ENCODE measurements around the gene ATP11A. TPM values are rescaled to one million over a fixed set of nuclear protein-coding genes. Genes with fewer than 3 reads are reported as not detected.

ATP11A gene
- total RNA-seq, 2 donors from 2014 or later = 122 to 140 TPM

DNA sequence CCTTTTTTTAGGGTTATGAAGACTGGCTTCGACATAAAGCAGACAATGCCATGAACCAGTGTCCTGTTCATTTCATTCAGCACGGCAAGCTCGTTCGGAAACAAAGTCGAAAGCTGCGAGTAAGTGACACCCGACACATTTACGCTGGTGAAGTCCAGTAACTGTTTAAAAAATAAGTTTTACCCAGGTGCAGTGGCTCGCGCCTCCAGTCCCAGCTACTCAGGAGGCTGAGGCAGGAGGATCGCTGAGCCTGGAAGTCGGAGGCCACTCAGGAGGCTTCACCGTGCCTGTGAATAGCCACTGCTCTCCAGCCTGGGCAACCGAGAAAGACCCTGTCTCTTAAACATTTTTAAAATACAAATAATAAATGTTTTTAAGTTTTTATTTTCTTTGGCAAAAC is 120.8 kb downstream of the ATP11A start:
- WGBS, 2 experiments (ENCODE audit: insufficient coverage in 1 of 2, insufficient read length in 1 of 2) = 92 to 93% methylated on average over 12 to 14 of the region's 14 CpGs
- Histone ChIP-seq H3K27me3 (ENCODE audit: control insufficient read depth, insufficient read depth, low read length, poor library complexity, severe bottlenecking) (no peaks in the 10 kb centered on the region), H3K9ac (ENCODE audit: extremely low read depth, low read length, poor library complexity, severe bottlenecking) (no peak overlapping the region), H3K9me3 (ENCODE audit: control insufficient read depth, low read length) (peaks cover 12% of the 10 kb centered on the region), H3K36me3 (ENCODE audit: control insufficient read depth, insufficient read depth, low read length) (peaks cover 75% of the 10 kb centered on the region), H3K4me3 (ENCODE audit: low read length) (no peak overlapping the region), H3K4me1 (ENCODE audit: control insufficient read depth, insufficient read depth, low read length) (no peaks in the 10 kb centered on the region), H3K27ac (ENCODE audit: low read depth, low read length) (no peak overlapping the region)
- DNase-seq = no peak
- Mint-ChIP-seq H3K27me3 (ENCODE audit: insufficient read depth) (no peaks in the 10 kb centered on the region), H3K9me3 (peaks cover 6% of the 10 kb centered on the region), H3K36me3 (ENCODE audit: low read depth) (peaks cover 79% of the 10 kb centered on the region), H3K4me1 (no peaks in the 10 kb centered on the region), H3K27ac (no peak overlapping the region), H3K4me3 (no peak overlapping the region)
- TF ChIP-seq, protein P1, sequence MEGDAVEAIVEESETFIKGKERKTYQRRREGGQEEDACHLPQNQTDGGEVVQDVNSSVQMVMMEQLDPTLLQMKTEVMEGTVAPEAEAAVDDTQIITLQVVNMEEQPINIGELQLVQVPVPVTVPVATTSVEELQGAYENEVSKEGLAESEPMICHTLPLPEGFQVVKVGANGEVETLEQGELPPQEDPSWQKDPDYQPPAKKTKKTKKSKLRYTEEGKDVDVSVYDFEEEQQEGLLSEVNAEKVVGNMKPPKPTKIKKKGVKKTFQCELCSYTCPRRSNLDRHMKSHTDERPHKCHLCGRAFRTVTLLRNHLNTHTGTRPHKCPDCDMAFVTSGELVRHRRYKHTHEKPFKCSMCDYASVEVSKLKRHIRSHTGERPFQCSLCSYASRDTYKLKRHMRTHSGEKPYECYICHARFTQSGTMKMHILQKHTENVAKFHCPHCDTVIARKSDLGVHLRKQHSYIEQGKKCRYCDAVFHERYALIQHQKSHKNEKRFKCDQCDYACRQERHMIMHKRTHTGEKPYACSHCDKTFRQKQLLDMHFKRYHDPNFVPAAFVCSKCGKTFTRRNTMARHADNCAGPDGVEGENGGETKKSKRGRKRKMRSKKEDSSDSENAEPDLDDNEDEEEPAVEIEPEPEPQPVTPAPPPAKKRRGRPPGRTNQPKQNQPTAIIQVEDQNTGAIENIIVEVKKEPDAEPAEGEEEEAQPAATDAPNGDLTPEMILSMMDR (conservative IDR thresholded peaks at IDR 0.05) = no peak

DNA sequence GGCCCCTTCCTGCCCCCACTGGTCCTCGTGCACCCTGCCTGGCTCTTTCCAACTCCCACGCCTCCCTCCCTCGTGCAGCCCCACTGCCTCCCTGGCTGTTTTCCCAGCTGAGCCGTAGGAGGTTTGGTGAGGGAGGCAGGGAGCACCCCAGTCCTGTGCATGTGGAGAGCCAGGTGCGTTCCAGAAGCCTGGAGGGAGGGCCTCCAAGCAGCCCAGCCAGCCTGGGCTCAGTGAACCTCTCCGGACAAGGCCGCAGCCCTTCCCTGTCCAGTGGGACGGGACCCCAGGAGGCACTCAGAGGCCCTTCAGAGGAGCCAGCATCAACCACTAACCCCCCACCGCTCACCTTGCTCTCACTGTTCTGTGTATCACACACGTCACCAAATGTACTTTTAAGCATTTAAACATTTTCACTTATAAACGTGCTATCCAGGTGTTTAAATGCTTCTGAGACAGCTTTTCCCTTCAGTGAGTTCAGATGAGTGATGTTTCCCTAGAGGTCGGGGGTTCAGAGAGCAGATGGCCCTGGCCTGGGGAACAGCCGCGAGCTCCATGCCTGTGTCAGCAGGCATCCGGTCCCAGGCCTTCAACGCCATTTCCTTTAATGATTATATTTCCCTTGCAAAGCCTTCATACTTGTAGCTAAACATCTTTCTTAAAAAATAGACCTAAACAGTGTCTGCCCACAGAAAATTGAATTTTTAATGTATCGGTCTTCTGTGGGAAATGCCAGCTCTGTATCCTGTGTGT is 122.6 kb downstream of the ATP11A start:
- no peaks in the 10 kb centered on the region for H3K27me3 ChIP-seq (ENCODE audit: control insufficient read depth, insufficient read depth, low read length, poor library complexity, severe bottlenecking)
- Mint-ChIP-seq H3K27me3 (ENCODE audit: insufficient read depth) (no peaks in the 10 kb centered on the region), H3K9me3 (peaks cover 10% of the 10 kb centered on the region), H3K4me3 (no peak overlapping the region), H3K4me1 (no peaks in the 10 kb centered on the region), H3K36me3 (ENCODE audit: low read depth) (peaks cover 80% of the 10 kb centered on the region), H3K27ac (no peak overlapping the region)
- 93 to 96% methylated on average over 14 to 17 of the region's 17 CpGs for WGBS, 2 experiments (ENCODE audit: insufficient coverage in 1 of 2, insufficient read length in 1 of 2)
- TF ChIP-seq, protein P1 (conservative IDR thresholded peaks at IDR 0.05) = no peak
- H3K4me3 ChIP-seq (ENCODE audit: low read length) = no peak overlapping the region
- H3K9me3 ChIP-seq (ENCODE audit: control insufficient read depth, low read length) = peaks cover 24% of the 10 kb centered on the region
- peaks cover 75% of the 10 kb centered on the region for H3K36me3 ChIP-seq (ENCODE audit: control insufficient read depth, insufficient read depth, low read length)
- no peak for DNase-seq
- H3K27ac ChIP-seq (ENCODE audit: low read depth, low read length) = no peak overlapping the region
- no peak overlapping the region for H3K9ac ChIP-seq (ENCODE audit: extremely low read depth, low read length, poor library complexity, severe bottlenecking)
- H3K4me1 ChIP-seq (ENCODE audit: control insufficient read depth, insufficient read depth, low read length) = no peaks in the 10 kb centered on the region

DNA sequence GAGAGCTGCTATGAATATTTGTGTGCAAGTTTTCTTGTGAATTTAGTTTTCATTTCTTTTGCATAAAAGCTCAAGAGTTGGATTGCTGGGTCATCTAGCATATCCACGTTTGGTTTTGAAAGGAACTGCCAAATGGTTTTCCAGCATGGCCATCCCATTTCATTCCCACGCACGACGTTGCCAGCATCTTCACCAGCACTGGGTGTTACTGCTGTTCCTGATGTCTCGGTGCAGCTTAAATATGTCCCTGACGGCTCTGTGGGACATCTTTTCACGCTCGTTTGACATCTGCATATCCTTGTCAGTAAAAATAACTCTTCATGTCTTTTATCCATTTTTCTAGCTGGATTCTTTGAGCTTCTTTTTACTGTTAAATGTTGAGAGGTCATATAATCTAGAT is 123.7 kb downstream of the ATP11A start:
- H3K9ac ChIP-seq (ENCODE audit: extremely low read depth, low read length, poor library complexity, severe bottlenecking) = no peak overlapping the region
- peaks cover 86% of the 10 kb centered on the region for H3K36me3 Mint-ChIP-seq (ENCODE audit: low read depth)
- 83 to 92% methylated on average over 8 of the region's 8 CpGs for WGBS, 2 experiments (ENCODE audit: insufficient coverage in 1 of 2, insufficient read length in 1 of 2)
- no peaks in the 10 kb centered on the region for H3K4me1 ChIP-seq (ENCODE audit: control insufficient read depth, insufficient read depth, low read length)
- peaks cover 20% of the 10 kb centered on the region for H3K9me3 Mint-ChIP-seq
- DNase-seq = no peak
- no peaks in the 10 kb centered on the region for H3K4me1 Mint-ChIP-seq
- no peak overlapping the region for H3K27ac ChIP-seq (ENCODE audit: low read depth, low read length)
- H3K36me3 ChIP-seq (ENCODE audit: control insufficient read depth, insufficient read depth, low read length) = peaks cover 84% of the 10 kb centered on the region
- TF ChIP-seq, protein P1 (conservative IDR thresholded peaks at IDR 0.05) = no peak
- H3K27me3 Mint-ChIP-seq (ENCODE audit: insufficient read depth) = no peaks in the 10 kb centered on the region
- no peak overlapping the region for H3K4me3 ChIP-seq (ENCODE audit: low read length)
- no peaks in the 10 kb centered on the region for H3K27me3 ChIP-seq (ENCODE audit: control insufficient read depth, insufficient read depth, low read length, poor library complexity, severe bottlenecking)
- no peak overlapping the region for H3K27ac Mint-ChIP-seq
- peaks cover 35% of the 10 kb centered on the region for H3K9me3 ChIP-seq (ENCODE audit: control insufficient read depth, low read length)
- H3K4me3 Mint-ChIP-seq = no peak overlapping the region

All from endodermal cell (in vitro differentiated cells).